GM10266 (cell line): ENCODE measurements around the gene GPR27.

Experiments
- DNase-seq: peaks from one replicate; pipeline ENCODE4 v3.0.0; 2012; ENCODE audit errors: extremely low spot score
- TF ChIP-seq, protein P1 (sequence below): IDR thresholded peaks from 2 replicates; pipeline ENCODE4 v1.5.1; 2012; ENCODE audit warnings: mild to moderate bottlenecking, low read depth; ENCODE audit not compliant: control insufficient read depth, insufficient read depth; ENCODE audit errors: missing control alignments

The GPR27 gene

GRCh38 chr3:71785532-71786216, 32.0 kb downstream of the GPR27 start:
- TF ChIP-seq, protein P1, sequence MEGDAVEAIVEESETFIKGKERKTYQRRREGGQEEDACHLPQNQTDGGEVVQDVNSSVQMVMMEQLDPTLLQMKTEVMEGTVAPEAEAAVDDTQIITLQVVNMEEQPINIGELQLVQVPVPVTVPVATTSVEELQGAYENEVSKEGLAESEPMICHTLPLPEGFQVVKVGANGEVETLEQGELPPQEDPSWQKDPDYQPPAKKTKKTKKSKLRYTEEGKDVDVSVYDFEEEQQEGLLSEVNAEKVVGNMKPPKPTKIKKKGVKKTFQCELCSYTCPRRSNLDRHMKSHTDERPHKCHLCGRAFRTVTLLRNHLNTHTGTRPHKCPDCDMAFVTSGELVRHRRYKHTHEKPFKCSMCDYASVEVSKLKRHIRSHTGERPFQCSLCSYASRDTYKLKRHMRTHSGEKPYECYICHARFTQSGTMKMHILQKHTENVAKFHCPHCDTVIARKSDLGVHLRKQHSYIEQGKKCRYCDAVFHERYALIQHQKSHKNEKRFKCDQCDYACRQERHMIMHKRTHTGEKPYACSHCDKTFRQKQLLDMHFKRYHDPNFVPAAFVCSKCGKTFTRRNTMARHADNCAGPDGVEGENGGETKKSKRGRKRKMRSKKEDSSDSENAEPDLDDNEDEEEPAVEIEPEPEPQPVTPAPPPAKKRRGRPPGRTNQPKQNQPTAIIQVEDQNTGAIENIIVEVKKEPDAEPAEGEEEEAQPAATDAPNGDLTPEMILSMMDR = no peak
- DNase-seq = no peak

DNA sequence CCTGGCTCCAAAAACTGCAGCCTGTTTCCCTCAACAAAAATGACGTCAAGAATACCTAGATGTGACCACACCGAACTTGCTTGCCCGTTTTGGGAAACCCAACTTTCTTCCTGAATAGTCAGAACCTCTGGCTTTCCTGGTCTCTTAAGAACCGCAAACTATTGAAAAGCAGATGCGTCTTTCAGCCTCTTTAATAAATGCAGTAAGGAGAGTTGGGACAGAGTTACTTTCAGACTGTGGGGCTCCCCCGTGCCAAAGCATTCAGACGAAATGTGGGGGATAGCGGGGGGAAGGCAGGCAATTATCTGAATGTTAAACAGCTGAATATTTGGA, 32.5 kb downstream of the GPR27 start:
- TF ChIP-seq, protein P1 = no peak
- no peak for DNase-seq

- no peak for DNase-seq
- TF ChIP-seq, protein P1 = no peak
These were observed 32.9 kb downstream of the GPR27 start for GRCh38 chr3:71786551-71786950.

GRCh38 chr3:71787851-71788405, 34.3 kb downstream of the GPR27 start:
- no peak for DNase-seq
- TF ChIP-seq, protein P1 = no peak

DNA sequence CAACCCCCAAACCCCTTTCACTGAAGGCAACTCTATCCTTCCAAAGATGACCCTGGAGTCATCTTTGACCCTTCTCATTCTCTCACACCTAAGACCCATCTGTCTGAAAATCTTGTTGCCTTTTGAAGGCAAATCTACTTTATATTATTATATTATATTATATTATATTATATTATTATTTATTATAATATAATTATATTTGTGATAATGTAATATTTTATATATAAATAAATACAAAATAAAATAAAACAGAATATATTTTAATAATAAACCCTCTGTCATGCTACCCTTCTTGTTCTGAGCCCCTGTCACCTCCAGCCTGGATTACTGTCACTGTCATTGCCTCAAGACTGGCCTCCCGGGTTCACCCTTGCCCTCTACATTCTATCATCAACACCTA, 36.3 kb downstream of the GPR27 start:
- TF ChIP-seq, protein P1 = no peak
- DNase-seq = no peak

DNA sequence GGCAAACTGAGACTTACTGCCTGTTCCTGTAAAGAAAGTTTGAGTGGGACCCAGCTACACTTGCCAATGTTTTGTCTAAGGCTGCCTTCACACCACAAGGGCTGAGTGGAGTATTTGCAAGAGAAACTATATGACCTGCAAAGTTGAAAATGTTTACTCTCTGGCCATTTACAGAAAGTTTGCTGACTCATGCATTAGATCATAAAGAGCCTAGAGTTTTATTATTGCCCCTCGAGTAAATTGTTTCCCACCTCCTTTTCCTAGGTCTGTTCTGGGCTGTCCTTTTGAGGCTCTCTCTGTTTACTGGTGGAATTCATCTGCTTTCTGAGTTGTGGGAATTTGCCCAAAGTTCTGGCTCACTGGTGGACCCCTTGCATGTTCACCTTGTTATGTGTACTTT, 38.0 kb downstream of the GPR27 start:
- TF ChIP-seq, protein P1 = no peak
- no peak for DNase-seq

- TF ChIP-seq, protein P1 = no peak
- DNase-seq = no peak
These were observed 42.6 kb downstream of the GPR27 start for GRCh38 chr3:71796290-71796689.
